ENCODE data around the gene HERC4.

DNA sequence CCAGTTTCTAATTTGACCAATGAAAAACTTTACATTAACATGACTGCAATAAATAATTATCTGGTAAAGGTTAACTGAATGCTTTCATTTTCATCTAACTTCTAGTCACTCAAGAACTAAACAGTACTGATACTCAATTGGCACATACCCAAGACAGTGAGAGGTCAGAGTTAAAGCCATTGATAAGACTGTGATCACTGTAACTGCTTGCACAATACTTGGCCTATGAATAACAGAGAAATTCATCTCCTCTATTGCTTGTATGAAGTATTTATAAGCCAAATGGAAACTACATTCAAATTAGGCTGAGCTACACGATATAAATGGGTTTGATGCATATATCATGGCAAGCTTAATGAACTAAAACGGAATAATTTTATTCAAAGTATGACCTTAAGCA, 43.0 kb downstream of the HERC4 start:
- TF ChIP-seq, protein P1, sequence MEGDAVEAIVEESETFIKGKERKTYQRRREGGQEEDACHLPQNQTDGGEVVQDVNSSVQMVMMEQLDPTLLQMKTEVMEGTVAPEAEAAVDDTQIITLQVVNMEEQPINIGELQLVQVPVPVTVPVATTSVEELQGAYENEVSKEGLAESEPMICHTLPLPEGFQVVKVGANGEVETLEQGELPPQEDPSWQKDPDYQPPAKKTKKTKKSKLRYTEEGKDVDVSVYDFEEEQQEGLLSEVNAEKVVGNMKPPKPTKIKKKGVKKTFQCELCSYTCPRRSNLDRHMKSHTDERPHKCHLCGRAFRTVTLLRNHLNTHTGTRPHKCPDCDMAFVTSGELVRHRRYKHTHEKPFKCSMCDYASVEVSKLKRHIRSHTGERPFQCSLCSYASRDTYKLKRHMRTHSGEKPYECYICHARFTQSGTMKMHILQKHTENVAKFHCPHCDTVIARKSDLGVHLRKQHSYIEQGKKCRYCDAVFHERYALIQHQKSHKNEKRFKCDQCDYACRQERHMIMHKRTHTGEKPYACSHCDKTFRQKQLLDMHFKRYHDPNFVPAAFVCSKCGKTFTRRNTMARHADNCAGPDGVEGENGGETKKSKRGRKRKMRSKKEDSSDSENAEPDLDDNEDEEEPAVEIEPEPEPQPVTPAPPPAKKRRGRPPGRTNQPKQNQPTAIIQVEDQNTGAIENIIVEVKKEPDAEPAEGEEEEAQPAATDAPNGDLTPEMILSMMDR (IDR thresholded peaks at IDR 0.05): no peak
- no peak for TF ChIP-seq ZBTB21 (CRISPR knock-in tag; IDR thresholded peaks at IDR 0.05; ENCODE audit: borderline replicate concordance)
- TF ChIP-seq, protein P2, sequence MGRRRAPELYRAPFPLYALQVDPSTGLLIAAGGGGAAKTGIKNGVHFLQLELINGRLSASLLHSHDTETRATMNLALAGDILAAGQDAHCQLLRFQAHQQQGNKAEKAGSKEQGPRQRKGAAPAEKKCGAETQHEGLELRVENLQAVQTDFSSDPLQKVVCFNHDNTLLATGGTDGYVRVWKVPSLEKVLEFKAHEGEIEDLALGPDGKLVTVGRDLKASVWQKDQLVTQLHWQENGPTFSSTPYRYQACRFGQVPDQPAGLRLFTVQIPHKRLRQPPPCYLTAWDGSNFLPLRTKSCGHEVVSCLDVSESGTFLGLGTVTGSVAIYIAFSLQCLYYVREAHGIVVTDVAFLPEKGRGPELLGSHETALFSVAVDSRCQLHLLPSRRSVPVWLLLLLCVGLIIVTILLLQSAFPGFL (CRISPR knock-in tag; IDR thresholded peaks at IDR 0.05; ENCODE audit: borderline replicate concordance): no peak
- no peak for TF ChIP-seq IRF2 (CRISPR knock-in tag; IDR thresholded peaks at IDR 0.05; ENCODE audit: borderline replicate concordance, low read depth)
- TF ChIP-seq NR2C2 (CRISPR knock-in tag; IDR thresholded peaks at IDR 0.05): no peak

Data from WTC11 (cell line).